ENCODE results near the gene STAC2.
A peak's percentile ranks its signal among the peaks of the same experiment; 100 is the strongest.

The STAC2 gene

DNA sequence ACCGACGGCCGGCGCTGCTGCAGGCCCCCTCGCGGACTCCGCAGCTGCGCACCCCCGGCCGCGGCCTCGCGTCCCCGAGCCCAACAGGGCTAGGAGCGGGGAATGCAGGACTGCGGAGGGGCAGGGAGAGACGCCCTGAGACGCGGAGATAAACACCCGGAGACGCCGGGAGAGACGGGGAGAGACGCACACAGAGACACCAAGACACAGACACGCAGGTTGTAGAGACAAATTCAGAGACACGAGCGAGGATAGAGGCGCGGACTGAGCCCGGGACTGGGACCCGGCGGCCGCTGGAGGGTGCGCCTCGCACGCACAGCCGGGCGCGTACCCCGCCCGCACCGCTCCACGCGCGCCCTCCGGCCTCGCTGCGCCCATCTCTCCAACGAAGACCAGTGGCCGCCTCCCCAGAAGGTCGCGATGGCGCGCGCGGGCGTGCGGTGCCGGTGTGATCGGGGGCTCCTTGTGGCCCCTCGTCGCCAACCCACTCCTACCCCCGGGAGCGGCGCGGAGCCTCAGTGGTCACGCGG is 902 bp downstream of the STAC2 start:
- H3K4me3 ChIP-seq (ENCODE audit: low read depth, low read length) = peak overlapping the region; percentile 33
- in situ Hi-C loops (cut with HindIII; ENCODE audit: low sequenced_read_pairs) = no loop called here
- TF ChIP-seq, protein P1, sequence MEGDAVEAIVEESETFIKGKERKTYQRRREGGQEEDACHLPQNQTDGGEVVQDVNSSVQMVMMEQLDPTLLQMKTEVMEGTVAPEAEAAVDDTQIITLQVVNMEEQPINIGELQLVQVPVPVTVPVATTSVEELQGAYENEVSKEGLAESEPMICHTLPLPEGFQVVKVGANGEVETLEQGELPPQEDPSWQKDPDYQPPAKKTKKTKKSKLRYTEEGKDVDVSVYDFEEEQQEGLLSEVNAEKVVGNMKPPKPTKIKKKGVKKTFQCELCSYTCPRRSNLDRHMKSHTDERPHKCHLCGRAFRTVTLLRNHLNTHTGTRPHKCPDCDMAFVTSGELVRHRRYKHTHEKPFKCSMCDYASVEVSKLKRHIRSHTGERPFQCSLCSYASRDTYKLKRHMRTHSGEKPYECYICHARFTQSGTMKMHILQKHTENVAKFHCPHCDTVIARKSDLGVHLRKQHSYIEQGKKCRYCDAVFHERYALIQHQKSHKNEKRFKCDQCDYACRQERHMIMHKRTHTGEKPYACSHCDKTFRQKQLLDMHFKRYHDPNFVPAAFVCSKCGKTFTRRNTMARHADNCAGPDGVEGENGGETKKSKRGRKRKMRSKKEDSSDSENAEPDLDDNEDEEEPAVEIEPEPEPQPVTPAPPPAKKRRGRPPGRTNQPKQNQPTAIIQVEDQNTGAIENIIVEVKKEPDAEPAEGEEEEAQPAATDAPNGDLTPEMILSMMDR (IDR thresholded peaks at IDR 0.05; ENCODE audit: low read depth, low read length, missing control alignments) = no peak

DNA sequence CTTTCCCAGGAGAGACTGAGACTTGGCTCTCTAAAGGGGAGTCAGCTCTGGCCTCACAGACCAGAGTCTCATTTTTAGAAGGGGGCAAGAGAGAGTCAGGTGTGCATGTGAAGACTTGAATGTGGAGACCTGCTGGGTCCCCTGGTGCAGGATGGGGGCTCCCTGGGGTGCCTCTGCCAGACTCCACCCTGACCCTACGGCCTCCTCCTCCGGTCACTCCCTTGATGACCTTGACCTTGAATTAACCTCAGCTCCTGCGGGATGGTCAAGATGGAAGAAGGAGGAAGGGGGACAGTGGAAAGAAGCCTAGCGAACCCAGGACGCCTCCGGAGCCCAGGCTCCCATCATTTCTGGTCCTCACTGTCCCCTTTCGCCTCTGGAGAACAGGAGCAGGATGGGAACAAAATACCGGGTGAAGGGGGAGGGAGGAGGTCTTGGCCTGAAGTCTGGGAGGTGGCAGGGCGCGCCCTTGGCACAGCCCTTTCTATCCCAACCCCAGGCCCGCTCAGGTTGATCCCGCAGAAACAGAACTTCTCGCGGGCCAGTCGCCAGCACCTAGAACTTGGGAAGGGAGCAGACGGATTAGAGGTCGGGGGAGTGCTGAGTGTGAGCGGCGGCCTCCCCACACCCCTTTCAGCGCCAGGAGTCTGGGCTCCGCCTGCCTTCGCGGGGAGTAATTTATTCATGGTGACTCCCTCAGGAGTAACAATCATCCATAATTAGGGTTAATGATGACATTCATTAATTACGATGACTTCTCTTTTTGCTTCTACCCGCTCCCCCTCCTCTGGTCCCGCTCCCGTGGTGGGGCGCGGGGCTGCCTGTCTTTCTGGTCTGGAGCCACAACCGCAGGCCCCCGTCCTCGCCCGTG is 1.6 kb downstream of the STAC2 start:
- no peak overlapping the region for H3K4me3 ChIP-seq (ENCODE audit: low read depth, low read length)
- no peak for DNase-seq (ENCODE audit: low read depth)
- in situ Hi-C loops (cut with HindIII; ENCODE audit: low sequenced_read_pairs) = no loop called here
- TF ChIP-seq, protein P1 (IDR thresholded peaks at IDR 0.05; ENCODE audit: low read depth, low read length, missing control alignments) = no peak

More for the DNA sequence above, 902 bp downstream of the STAC2 start:
- DNase-seq (ENCODE audit: low read depth) = no peak

DNA sequence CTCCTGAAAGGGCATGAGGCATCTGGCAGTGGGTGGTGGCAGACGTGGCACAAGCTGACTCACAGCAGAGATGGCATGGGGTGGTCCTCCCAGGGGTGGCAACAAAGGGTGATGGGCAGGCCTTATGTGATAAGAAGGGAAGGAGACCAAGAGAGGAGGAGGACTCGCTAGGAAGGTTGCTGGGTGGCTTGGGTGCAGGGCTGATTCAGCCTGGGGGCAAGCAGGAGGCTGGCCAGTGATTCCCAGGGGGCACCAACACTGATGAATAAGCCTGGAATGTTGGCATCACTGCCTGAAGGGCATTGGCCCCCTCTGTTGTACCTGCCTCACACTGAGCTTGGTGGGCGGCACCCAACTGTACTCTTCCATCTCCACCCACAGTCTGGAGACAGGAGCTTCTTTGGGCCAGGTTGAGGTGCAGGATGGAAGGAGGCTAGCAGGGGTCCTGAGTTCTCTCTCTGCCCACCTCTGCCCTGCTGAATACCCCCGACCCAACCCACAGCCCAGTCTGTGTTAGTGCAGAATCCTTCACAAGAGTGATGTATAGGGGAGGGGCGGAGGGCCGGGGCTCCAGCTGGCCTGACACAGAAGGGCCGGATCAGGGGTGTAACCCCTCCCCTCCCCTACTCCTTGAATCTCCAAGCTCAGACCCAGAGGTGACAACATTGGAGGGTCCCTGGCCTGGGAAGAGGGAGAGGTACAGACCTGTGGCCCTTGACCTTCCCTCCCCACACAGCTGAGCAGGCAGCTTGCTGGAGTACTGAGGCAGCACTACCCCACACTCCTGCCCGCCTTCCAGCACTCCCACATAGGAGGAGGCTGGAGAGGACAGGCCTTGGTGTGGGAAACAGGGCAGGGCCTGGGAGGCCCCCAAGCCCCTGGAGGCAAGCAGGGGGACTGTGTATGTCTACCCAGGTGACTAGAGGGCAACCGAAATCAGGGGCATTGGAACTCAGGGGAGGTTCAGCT is 2.6 kb downstream of the STAC2 start:
- no peak overlapping the region for H3K4me3 ChIP-seq (ENCODE audit: low read depth, low read length)
- no peak for DNase-seq (ENCODE audit: low read depth)
- in situ Hi-C loops (cut with HindIII; ENCODE audit: low sequenced_read_pairs) = no loop called here
- TF ChIP-seq, protein P1 (IDR thresholded peaks at IDR 0.05; ENCODE audit: low read depth, low read length, missing control alignments) = no peak

DNA sequence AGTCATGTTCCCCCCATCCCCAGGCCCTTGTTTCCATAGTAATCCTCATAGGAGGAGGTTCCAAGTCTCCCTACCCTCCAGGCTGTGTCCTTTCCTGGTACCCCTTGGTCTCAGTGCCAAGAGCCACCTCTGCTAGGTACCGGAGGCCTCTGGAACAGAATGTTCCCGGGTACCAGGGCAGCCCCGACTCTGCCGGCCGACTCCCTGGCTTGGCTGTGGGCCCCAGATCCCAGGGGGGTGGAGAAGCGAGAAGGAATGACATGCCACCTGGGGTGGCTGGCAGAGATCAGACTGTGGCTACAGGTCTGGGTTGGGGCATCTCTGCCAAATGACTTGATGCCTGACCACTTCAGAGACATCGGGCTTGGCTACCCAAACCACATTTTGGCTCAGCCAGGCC is 3.6 kb downstream of the STAC2 start:
- TF ChIP-seq, protein P1 (IDR thresholded peaks at IDR 0.05; ENCODE audit: low read depth, low read length, missing control alignments) = no peak
- no peak overlapping the region for H3K4me3 ChIP-seq (ENCODE audit: low read depth, low read length)
- DNase-seq (ENCODE audit: low read depth) = no peak
- in situ Hi-C loops (cut with HindIII; ENCODE audit: low sequenced_read_pairs) = no loop called here

DNA sequence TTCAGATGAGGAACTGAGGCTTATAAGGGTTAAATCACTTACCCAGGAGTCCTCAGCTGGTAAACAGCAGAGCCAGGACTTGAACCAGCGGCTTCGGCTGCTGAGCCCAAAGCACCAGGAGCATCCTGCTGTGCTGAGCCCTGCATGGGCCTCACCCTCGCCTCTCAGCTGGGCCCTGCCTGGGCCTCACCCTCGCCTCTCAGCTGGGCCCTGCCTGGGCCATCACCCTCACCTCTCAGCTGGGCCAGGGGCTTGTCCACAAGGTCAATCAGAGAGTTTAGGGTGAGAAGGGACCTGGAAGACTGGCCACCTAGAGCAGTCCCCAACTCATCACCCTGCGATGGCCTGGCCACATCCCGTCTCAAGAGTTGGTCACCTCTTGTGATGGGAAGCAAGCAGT is 4.2 kb downstream of the STAC2 start:
- in situ Hi-C loops (cut with HindIII; ENCODE audit: low sequenced_read_pairs) = no loop called here
- TF ChIP-seq, protein P1 (IDR thresholded peaks at IDR 0.05; ENCODE audit: low read depth, low read length, missing control alignments) = no peak
- no peak for DNase-seq (ENCODE audit: low read depth)

DNA sequence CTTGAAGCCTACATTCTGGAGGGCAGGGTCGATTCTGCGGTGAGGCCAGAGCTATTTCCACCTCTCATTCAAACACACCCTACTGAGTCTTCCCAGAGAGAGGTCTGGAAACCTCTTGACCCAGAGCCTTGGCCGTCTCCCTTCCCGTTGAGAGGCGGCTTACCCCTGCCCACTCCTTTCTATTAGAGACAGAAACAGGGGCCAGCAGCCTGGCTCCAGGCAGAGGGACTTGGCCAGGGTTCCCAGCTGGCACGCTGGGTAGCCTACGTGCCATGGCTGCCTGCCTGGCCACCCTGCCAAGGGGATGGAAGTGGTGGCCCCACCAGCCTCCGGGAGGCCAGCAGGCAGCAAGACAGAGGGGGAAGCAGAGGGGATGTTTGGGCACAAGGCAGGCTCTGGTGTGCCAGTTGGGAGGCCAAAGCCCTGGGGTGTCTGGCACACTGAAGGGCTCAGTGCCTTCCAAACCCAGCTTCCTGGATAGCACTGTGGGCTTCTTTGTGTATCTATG is 6.0 kb downstream of the STAC2 start:
- DNase-seq (ENCODE audit: low read depth) = no peak
- TF ChIP-seq, protein P1 (IDR thresholded peaks at IDR 0.05; ENCODE audit: low read depth, low read length, missing control alignments) = no peak
- in situ Hi-C loops (cut with HindIII; ENCODE audit: low sequenced_read_pairs) = no loop called here
- no peak overlapping the region for H3K4me3 ChIP-seq (ENCODE audit: low read depth, low read length)

More for the DNA sequence above, 4.2 kb downstream of the STAC2 start:
- no peak overlapping the region for H3K4me3 ChIP-seq (ENCODE audit: low read depth, low read length)
